GM21390 (cell line): ENCODE data around the gene TIGD1.

ENCODE experiments used
- ATAC-seq: cut with Tn5 transposase; IDR thresholded peaks from one replicate; pipeline ENCODE4 v1.9.1; 2021; ENCODE audit not compliant: unreplicated experiment

The TIGD1 gene

DNA sequence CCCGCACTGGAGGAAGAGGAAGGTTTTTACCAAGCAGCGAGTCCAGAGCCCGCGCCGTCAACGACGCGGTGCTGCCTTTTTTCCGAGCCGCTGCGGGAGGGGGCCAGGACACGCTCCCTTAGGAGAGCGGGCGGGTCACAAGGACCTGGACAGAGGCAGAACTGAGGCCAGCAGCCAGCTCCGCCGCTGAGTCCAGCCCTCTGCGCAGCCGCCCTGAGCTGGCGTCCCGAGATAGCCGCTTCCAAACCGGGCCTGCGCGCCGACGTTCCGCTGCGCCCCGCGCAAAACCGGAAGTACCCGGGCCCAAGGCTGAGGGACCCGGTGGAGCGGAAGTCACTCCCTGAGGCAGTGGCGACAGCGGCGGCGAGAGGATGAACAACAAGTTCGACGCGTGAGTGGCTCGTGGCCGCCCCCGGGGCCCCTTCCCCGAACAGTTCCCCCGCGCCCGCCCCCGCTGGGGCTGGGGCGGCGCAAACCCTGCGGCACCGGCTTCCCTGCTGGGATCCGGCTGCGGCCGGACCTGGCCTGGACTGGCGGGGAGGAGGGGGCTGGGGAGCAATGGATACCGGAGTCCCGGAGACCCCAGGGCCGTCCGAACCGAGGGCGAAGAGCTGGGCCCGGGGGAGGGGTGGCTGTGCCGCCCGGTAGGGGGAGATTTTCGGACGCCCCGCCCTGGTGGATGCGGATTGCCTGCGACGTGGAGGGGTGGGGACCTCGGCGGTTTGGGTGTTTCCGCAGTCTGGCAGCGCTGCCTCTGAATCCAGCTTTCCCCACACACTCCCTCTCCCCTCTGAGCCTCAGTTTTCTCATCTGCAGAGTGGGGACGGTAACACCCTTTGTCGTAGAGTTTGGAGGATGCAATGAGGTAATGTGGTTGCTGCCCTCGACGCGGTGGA, at the start of gene TIGD1, which contains the start of gene EIF4E2:
TIGD1 (minus strand) TSS at position 204 of the 896 bp plus-strand sequence. CDS start 675 bp downstream, outside the sequence.
EIF4E2 (plus strand) TSS at position 336 of the 896 bp plus-strand sequence; CDS start at position 372, 36 bp downstream.
- peak; percentile 91 for ATAC-seq

DNA sequence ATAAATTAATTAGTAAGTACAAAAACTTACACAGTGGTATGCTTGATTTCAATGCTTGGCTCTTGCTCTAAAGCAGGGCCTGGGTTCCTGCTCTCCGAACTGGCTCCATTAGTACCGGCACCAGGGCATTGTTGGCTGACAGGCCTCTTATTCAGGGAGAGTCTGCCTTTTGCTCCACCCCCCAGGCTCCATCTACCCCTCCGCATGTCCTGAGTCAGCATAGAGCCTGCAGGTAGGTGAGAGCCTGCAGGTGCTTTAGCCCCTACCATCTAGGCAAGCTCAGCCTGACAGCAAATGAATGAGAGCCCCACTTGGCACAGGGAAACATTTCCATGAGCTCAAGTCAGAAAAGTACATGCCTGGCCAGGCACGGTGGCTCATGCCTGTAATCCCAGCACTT, 47.9 kb upstream of the TIGD1 start:
- ATAC-seq = no peak

DNA sequence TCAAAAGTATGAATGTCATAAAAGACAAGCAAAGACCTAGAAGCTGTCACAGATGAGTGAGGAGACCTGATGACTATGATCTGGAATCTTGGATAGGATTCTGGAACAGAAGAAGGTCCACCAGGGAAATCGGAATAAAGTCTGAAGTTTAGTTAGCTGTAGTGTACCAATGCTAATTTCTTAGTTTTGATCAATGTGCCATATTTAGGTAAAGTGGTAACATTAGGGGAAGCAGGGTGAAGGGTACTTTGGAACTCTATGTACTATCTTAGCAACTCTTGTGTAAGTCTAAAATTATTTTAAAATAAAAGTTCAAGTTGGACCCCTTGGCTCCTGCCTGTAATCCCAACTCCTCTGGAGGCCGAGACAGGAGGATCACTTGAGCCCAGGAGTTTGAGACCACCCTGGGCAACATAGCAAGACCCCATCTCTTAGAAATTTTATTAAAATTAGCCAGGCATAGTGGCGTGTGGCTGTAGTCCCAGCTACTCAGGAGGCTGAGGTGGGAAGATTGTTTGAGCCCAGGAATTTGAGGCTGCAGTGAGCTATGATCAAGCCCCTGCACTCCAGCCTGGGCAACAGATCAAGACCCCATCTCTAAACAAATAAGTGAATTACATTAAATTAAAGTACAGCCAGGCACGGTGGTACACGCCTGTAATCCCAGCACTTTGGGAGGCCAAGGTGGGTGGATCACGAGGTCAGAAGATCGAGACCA, 47.2 kb upstream of the TIGD1 start:
- ATAC-seq = no peak

GRCh38 chr2:232593982-232594381, 43.6 kb upstream of the TIGD1 start:
- ATAC-seq = no peak

- ATAC-seq = no peak
These were observed 42.5 kb upstream of the TIGD1 start for GRCh38 chr2:232592772-232593395.

DNA sequence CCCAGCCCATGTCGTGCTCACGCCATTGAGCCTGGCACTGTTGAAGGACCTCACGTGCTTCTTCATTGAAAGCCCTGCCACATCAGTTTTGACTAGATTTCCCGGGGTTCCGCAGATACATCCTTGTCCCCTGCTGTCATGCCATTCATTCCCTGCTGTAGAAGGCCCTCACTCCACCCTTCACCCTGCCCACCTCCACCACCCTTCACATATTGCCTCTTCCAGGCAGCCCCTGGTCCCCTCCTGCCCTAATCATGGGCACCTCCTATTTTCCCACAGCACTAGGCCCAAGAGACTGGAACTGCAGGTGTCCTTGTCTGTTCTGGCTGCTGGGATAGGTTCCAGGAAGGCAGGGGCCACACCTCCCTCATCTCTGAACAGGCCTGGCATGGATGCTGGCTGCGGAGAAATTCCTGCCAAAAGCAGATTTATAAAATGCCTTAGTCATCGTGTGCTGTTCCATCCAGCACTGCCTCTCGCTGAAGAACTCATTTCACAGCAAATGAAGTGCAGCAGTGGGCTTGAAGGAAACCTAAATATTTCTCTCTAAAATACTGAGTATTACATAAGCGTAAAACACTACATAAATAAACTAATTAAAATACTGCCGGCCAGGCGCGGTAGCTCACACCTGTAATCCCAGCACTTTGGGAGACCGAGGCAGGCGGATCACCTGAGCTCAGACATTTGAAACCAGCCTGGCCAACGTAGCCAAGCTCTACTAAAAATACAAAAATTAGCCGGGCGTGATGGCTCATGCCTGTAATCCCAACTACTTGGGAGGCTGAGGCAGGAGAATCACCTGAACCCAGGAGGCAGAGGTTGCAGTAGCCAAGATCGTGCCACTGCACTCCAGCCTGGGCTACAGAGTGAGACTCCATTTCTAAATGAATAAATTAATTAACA, 38.6 kb upstream of the TIGD1 start:
- ATAC-seq = no peak

DNA sequence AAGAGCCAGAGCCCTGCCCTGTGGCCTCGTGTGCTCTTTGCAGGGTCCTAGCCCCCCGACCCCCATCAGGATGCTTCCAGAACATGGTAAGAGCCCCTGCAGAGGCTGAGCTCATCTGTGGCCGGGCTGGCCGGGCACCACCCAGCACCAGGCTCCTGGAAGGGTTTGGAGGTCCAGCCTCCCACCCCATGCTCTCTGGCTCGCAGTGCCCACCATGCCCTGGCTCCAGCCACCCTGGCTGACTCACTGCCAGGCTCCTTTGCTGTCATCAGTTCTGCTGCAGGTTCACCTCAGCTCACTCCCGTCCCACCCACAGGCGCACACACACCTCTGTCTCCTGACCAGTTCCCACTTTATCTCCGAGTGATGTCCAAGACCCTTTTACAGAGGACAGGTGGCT, 37.7 kb upstream of the TIGD1 start:
- ATAC-seq = no peak

DNA sequence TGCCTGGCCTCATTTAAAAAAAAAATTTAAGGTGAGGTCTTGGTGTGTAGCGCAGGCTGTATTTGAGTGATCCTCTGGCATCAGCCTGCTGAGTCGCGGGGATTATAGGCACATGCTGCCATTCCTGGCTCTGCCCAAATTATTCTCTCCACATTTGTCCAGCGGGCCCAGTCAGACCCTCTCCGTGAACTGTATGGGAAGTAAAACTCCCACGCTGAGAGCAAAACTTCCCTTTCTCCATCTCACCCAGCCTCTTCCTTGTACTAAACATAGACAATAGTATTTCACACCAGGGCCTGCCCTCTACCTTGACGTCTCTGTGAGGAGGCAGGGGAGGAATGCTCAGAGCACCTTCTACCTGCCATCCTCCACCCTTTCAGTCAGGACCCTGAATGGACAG, 37.2 kb upstream of the TIGD1 start:
- ATAC-seq = no peak

DNA sequence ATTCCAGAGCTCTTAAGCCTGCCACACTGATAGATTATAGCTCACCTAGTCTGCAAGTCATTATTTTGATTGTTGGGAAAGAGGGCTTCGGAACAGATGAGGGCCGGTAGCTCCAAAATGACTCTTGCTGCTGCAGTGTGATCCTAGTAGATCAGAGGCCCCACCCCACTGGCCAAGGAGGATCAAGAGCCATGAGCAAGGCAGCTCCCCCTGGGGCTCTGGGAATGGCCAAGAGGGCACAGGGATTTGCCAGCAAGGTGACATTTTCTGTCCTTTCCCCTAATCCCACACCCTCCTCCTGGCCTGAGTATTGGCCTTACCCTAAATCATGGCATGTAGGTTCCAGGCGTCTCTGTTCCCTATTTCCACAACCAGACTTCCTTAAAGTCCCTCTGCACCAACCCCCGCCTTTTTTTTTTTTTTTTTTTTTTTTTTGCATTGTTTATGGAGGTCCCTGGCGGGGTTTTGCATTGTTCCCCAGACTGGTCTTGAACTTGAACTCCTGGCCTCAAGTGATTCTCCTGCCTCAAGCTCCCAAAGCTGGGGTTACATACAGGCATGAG, 36.7 kb upstream of the TIGD1 start:
- ATAC-seq = no peak

- no peak for ATAC-seq
These were observed 33.9 kb upstream of the TIGD1 start for GRCh38 chr2:232584238-232584637.

GRCh38 chr2:232581725-232582124, 31.4 kb upstream of the TIGD1 start:
- no peak for ATAC-seq

- ATAC-seq = no peak
These were observed 30.3 kb upstream of the TIGD1 start for GRCh38 chr2:232580648-232580981.

- no peak for ATAC-seq
These were observed 28.3 kb upstream of the TIGD1 start for GRCh38 chr2:232578626-232579025.

- ATAC-seq = no peak
These were observed 27.5 kb upstream of the TIGD1 start for GRCh38 chr2:232577841-232578240.

DNA sequence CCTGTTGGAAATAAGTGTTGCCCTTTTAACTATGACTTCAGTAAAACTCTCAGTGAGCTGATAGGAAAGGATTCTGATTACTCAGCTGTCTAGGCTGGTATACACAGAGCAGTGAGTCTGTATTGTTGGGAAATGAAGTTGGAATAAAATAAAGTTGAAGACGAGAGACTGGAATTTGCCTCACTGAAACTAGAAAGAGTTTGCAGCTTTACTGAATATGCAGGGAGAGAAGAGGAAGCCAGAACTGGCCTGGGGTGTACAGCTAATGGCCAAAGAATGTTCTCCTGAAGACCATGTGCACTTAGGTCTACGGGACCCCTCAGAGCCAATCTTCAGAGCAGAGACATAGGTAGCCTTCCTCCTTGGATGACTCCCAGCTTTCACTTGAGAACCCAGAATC, 26.6 kb upstream of the TIGD1 start:
- no peak for ATAC-seq

- ATAC-seq = no peak
These were observed 25.0 kb upstream of the TIGD1 start for GRCh38 chr2:232575404-232575746.

GRCh38 chr2:232574674-232575403, 24.5 kb upstream of the TIGD1 start:
- no peak for ATAC-seq

DNA sequence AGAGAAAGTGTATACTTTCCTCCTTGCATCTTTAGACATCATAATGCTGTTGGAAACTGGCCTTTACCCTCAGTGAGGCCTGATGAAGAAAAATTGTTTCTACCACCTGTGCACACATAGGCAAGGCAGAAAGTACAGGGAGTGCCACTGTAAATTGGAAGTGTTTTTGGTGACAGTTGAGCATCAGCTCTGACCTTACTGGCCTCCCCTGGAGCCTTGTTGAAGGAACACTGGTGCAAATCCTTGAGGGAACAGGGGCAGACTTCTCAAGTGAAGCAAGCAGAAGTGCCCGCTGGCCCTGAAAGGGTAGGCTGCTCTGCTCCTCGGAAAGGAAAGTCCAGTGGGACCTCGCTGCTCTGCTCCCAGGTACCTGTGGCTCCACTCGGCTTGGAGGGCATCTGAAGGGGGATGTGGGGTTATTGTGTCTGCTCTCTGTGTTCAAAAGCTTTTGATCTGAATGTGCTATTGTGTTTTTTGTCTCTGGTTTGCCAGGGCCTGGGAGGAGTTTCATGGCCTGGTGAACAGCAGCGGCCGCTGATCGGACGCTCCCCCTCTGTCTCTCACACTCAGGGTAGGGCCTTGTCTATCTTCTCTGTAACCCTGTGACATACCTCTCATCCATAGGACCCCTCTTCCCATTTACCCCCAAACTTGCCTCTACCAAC, 23.5 kb upstream of the TIGD1 start:
- no peak for ATAC-seq

DNA sequence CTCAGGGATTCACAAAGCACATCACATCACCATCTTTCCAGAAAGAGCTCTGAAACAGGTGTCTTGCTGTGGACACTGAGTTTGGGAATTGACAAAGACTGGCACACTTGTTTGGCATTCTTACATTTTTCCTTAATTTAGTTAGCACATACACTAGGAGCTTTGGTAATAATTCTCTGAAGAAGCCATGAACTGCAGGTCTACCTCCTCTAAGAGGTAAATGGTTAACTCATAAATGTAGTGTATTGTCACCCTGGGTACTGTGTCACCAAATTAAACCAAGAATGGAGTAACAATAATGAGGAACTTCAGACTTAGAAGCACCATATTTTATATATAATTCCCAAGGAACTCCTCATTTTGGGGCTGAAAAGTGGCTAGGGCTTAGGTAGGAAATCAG, 22.7 kb upstream of the TIGD1 start:
- ATAC-seq = no peak
